ENCODE data around the gene CHTF18.

DNA sequence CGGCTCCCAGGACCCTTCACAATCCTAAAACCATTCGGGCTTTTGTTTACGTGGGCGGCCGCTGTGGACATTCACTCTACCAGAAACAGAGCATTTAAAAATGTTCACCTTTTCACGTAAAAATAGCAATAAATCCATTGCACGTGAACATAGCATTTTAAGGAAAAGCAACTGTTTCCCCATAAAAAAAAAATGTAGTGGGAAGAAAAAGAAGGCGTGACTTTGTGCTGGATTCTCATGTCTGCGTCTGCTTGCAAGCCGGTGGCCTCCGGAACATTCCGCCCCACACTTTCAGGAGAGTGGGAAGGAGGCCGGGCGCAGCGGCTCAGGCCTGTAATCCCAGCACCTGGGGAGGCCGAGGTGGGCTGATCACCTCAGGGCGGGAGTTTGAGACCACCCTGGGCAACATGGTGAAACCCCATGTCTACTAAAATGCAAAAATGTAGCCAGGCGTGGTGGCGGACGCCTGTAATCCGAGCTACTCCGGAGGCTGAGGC, 25.5 kb downstream of the CHTF18 start:
- TF ChIP-seq EZH2phosphoT487 (IDR thresholded peaks at IDR 0.05; ENCODE audit: unreplicated experiment): no peak
- TF ChIP-seq, protein P1, sequence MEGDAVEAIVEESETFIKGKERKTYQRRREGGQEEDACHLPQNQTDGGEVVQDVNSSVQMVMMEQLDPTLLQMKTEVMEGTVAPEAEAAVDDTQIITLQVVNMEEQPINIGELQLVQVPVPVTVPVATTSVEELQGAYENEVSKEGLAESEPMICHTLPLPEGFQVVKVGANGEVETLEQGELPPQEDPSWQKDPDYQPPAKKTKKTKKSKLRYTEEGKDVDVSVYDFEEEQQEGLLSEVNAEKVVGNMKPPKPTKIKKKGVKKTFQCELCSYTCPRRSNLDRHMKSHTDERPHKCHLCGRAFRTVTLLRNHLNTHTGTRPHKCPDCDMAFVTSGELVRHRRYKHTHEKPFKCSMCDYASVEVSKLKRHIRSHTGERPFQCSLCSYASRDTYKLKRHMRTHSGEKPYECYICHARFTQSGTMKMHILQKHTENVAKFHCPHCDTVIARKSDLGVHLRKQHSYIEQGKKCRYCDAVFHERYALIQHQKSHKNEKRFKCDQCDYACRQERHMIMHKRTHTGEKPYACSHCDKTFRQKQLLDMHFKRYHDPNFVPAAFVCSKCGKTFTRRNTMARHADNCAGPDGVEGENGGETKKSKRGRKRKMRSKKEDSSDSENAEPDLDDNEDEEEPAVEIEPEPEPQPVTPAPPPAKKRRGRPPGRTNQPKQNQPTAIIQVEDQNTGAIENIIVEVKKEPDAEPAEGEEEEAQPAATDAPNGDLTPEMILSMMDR (conservative IDR thresholded peaks at IDR 0.05; ENCODE audit: low read depth in 2 of 2): no peak
- TF ChIP-seq JUNB (IDR thresholded peaks at IDR 0.05; ENCODE audit: unreplicated experiment): no peak
- TF ChIP-seq ZNF331 (CRISPR knock-in tag; IDR thresholded peaks at IDR 0.05; ENCODE audit: low read depth): no peak
- TF ChIP-seq NANOG (IDR thresholded peaks at IDR 0.05; ENCODE audit: borderline replicate concordance): no peak
- no peak for TF ChIP-seq POLR2AphosphoS5 (IDR thresholded peaks at IDR 0.05; ENCODE audit: low read depth)
- TF ChIP-seq, protein P2, sequence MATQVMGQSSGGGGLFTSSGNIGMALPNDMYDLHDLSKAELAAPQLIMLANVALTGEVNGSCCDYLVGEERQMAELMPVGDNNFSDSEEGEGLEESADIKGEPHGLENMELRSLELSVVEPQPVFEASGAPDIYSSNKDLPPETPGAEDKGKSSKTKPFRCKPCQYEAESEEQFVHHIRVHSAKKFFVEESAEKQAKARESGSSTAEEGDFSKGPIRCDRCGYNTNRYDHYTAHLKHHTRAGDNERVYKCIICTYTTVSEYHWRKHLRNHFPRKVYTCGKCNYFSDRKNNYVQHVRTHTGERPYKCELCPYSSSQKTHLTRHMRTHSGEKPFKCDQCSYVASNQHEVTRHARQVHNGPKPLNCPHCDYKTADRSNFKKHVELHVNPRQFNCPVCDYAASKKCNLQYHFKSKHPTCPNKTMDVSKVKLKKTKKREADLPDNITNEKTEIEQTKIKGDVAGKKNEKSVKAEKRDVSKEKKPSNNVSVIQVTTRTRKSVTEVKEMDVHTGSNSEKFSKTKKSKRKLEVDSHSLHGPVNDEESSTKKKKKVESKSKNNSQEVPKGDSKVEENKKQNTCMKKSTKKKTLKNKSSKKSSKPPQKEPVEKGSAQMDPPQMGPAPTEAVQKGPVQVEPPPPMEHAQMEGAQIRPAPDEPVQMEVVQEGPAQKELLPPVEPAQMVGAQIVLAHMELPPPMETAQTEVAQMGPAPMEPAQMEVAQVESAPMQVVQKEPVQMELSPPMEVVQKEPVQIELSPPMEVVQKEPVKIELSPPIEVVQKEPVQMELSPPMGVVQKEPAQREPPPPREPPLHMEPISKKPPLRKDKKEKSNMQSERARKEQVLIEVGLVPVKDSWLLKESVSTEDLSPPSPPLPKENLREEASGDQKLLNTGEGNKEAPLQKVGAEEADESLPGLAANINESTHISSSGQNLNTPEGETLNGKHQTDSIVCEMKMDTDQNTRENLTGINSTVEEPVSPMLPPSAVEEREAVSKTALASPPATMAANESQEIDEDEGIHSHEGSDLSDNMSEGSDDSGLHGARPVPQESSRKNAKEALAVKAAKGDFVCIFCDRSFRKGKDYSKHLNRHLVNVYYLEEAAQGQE (IDR thresholded peaks at IDR 0.05; ENCODE audit: unreplicated experiment): no peak
- no peak for TF ChIP-seq CREB1 (CRISPR knock-in tag; IDR thresholded peaks at IDR 0.05; ENCODE audit: low read depth)
- TF ChIP-seq EZH2 (IDR thresholded peaks at IDR 0.05; ENCODE audit: low read depth, unreplicated experiment): no peak
